ENCODE results near the gene NTN3. TPM values are rescaled to one million over a fixed set of nuclear protein-coding genes. Genes with fewer than 3 reads are reported as not detected.

NTN3 gene
- polyA plus RNA-seq, 1 of the 3 experiments (the other 2 are of a cell fraction), result 0.28 TPM

DNA sequence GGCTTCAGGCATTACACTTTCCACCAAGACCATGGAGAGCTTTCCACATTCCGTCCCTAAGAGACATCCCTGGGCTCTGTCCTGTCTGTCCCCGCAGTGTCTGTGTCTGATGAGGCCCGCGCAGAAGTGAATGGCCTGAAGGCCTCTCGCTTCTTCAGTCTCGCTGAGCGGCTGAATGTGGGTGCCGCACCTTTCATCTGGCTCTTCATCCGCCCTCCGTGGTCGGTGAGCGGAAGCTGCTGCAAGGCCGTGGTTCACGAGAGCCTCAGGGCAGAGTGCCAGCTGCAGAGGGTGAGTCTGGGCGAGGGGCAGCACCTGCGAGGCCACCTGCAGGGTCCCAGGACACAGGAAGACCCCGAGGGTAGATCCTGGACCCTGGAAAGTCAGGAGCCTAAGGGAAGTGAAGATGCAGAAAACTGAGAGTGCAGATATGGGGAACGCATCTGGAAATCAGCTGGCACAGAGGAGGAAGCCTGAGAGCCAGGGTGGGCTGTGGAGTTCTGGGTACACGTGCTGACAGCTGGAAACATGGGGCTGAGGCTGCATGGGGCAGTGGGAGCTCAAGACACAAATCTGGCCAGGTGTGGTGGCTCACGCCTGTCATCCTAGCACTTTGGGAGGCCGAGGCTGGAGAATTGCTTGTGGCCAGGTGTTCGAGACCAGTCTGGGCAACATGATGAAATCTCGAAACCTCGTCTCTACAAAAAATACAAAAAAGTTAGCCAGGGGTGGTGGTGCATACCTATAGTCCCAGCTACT, 33.9 kb upstream of the NTN3 start:
- Histone ChIP-seq H3K79me2 (ENCODE audit: insufficient read depth) (peaks cover 36% of the 10 kb centered on the region), H3K9ac (no peak overlapping the region), H3K27me3 (ENCODE audit: insufficient read depth) (no peaks in the 10 kb centered on the region), H3F3A (replicated peaks; ENCODE audit: insufficient read depth) (peaks cover 3% of the 10 kb centered on the region), H3K36me3 (replicated peaks in 1 of 2; ENCODE audit: control insufficient read depth in 1 of 2, insufficient read depth in 2 of 2, low read length in 1 of 2) (peaks cover 41 to 47% of the 10 kb centered on the region in 2 experiments), H3K9me3 (no peaks in the 10 kb centered on the region), H3K4me2 (no peak overlapping the region), H2AFZ (ENCODE audit: low read depth) (no peak overlapping the region), H4K20me1 (ENCODE audit: insufficient read depth) (peaks cover 3% of the 10 kb centered on the region; the same call in 1 of the 2 replicates), H3K4me1 (ENCODE audit: control insufficient read depth in 1 of 2, insufficient read depth in 2 of 2, low read depth in 1 of 2, low read length in 1 of 2) (no peaks in the 10 kb centered on the region), H3K9me2 (no peaks in the 10 kb centered on the region), H3K4me3 (ENCODE audit: low read depth in 2 of 2, low read length in 1 of 2) (no peak overlapping the region), H3K27ac (ENCODE audit: low read depth in 2 of 2, low read length in 1 of 2) (no peak overlapping the region)
- no peak for DNase-seq
- no peak for TF ChIP-seq FOSL2 (IDR thresholded peaks at IDR 0.05; ENCODE audit: borderline replicate concordance, low read depth)
- POLR2A ChIA-PET, result no interaction called here
- CTCF ChIA-PET, result interaction anchor here (0.7 to 2.2 kb wide), 3 partner anchors 14 to 97 kb away, joined by 3 to 8 read pairs (median 6); no protein-coding TSS in a partner anchor
- 92% methylated on average over 24 of the region's 24 CpGs for WGBS (ENCODE audit: low lambda C conversion rate)

DNA sequence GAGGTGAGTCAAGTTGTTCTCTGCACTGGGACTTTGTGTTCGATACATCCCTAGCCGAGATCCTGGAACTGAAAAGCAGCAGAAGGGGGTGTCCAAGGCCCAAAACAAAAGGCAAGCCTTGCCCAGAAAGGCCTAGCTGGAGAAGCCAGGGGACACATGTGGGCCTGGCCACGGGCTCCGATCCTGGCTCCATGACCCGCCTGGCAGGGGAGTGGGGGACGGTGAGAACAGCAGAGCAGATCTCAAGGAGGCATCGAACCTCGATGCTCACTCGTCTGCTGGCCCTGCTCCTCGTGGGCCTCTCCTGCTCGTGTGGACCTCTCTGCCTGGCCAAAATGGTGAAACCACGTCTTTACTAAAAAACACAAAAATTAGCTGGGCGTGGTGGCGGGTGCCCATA, 33.0 kb upstream of the NTN3 start:
- Histone ChIP-seq H3K4me1 (ENCODE audit: control insufficient read depth in 1 of 2, insufficient read depth in 2 of 2, low read depth in 1 of 2, low read length in 1 of 2) (no peaks in the 10 kb centered on the region), H4K20me1 (ENCODE audit: insufficient read depth) (no peaks in the 10 kb centered on the region), H2AFZ (ENCODE audit: low read depth) (no peak overlapping the region), H3K27me3 (ENCODE audit: insufficient read depth) (no peaks in the 10 kb centered on the region), H3K9ac (no peak overlapping the region), H3K79me2 (ENCODE audit: insufficient read depth) (peaks cover 27% of the 10 kb centered on the region; the same call in 1 of the 2 replicates), H3K27ac (ENCODE audit: low read depth in 2 of 2, low read length in 1 of 2) (no peak overlapping the region), H3K4me2 (no peak overlapping the region), H3K4me3 (ENCODE audit: low read depth in 2 of 2, low read length in 1 of 2) (no peak overlapping the region), H3K9me3 (no peaks in the 10 kb centered on the region), H3F3A (replicated peaks; ENCODE audit: insufficient read depth) (peaks cover 3% of the 10 kb centered on the region), H3K36me3 (replicated peaks in 1 of 2; ENCODE audit: control insufficient read depth in 1 of 2, insufficient read depth in 2 of 2, low read length in 1 of 2) (peaks cover 32 to 45% of the 10 kb centered on the region in 2 experiments), H3K9me2 (no peaks in the 10 kb centered on the region)
- WGBS (ENCODE audit: low lambda C conversion rate), result 98% methylated on average over 14 of the region's 14 CpGs
- DNase-seq, result no peak
- POLR2A ChIA-PET, result no interaction called here
- TF ChIP-seq FOSL2 (IDR thresholded peaks at IDR 0.05; ENCODE audit: borderline replicate concordance, low read depth) (no peak), TEAD4 (IDR thresholded peaks at IDR 0.05; ENCODE audit: borderline replicate concordance, insufficient read depth) (no peak), EZH2phosphoT487 (IDR thresholded peaks at IDR 0.05; ENCODE audit: borderline replicate concordance, low read depth) (no peak), FOXJ3 (CRISPR knock-in tag; IDR thresholded peaks at IDR 0.05) (no peak), USF2 (IDR thresholded peaks at IDR 0.05; ENCODE audit: borderline replicate concordance, low read depth, low read length) (no peak), YY1 (IDR thresholded peaks at IDR 0.05; ENCODE audit: low read depth) (no peak), CHD2 (IDR thresholded peaks at IDR 0.05; ENCODE audit: low read length, partially characterized antibody) (no peak), MXI1 (IDR thresholded peaks at IDR 0.05; ENCODE audit: low read depth, low read length) (no peak), RAD21 (IDR thresholded peaks at IDR 0.05; ENCODE audit: low read length) (no peak), POLR2AphosphoS5 (IDR thresholded peaks at IDR 0.05; ENCODE audit: low read depth, low read length) (no peak), RXRA (IDR thresholded peaks at IDR 0.05; ENCODE audit: borderline replicate concordance, low read depth) (no peak), GATA2 (CRISPR knock-in tag; IDR thresholded peaks at IDR 0.05) (no peak), TAF1 (IDR thresholded peaks at IDR 0.05; ENCODE audit: borderline replicate concordance, low read depth, low read length) (no peak), ELF1 (IDR thresholded peaks at IDR 0.05) (no peak), NFIC (IDR thresholded peaks at IDR 0.05; ENCODE audit: borderline replicate concordance) (no peak), EP300 (IDR thresholded peaks at IDR 0.05; ENCODE audit: borderline replicate concordance in 1 of 2, low read depth in 1 of 2, low read length in 1 of 2) (no peak)
- TF ChIP-seq, protein P1, sequence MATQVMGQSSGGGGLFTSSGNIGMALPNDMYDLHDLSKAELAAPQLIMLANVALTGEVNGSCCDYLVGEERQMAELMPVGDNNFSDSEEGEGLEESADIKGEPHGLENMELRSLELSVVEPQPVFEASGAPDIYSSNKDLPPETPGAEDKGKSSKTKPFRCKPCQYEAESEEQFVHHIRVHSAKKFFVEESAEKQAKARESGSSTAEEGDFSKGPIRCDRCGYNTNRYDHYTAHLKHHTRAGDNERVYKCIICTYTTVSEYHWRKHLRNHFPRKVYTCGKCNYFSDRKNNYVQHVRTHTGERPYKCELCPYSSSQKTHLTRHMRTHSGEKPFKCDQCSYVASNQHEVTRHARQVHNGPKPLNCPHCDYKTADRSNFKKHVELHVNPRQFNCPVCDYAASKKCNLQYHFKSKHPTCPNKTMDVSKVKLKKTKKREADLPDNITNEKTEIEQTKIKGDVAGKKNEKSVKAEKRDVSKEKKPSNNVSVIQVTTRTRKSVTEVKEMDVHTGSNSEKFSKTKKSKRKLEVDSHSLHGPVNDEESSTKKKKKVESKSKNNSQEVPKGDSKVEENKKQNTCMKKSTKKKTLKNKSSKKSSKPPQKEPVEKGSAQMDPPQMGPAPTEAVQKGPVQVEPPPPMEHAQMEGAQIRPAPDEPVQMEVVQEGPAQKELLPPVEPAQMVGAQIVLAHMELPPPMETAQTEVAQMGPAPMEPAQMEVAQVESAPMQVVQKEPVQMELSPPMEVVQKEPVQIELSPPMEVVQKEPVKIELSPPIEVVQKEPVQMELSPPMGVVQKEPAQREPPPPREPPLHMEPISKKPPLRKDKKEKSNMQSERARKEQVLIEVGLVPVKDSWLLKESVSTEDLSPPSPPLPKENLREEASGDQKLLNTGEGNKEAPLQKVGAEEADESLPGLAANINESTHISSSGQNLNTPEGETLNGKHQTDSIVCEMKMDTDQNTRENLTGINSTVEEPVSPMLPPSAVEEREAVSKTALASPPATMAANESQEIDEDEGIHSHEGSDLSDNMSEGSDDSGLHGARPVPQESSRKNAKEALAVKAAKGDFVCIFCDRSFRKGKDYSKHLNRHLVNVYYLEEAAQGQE (IDR thresholded peaks at IDR 0.05; ENCODE audit: low read depth, low read length), result no peak
- TF ChIP-seq, protein P2, sequence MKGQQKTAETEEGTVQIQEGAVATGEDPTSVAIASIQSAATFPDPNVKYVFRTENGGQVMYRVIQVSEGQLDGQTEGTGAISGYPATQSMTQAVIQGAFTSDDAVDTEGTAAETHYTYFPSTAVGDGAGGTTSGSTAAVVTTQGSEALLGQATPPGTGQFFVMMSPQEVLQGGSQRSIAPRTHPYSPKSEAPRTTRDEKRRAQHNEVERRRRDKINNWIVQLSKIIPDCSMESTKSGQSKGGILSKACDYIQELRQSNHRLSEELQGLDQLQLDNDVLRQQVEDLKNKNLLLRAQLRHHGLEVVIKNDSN (IDR thresholded peaks at IDR 0.05; ENCODE audit: borderline replicate concordance, low read depth), result no peak
- TF ChIP-seq, protein P3, sequence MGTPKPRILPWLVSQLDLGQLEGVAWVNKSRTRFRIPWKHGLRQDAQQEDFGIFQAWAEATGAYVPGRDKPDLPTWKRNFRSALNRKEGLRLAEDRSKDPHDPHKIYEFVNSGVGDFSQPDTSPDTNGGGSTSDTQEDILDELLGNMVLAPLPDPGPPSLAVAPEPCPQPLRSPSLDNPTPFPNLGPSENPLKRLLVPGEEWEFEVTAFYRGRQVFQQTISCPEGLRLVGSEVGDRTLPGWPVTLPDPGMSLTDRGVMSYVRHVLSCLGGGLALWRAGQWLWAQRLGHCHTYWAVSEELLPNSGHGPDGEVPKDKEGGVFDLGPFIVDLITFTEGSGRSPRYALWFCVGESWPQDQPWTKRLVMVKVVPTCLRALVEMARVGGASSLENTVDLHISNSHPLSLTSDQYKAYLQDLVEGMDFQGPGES (IDR thresholded peaks at IDR 0.05; ENCODE audit: low read depth, low read length), result no peak
- CTCF ChIA-PET, result interaction anchor here (1.0 kb wide), 1 partner anchor 63 kb away, joined by 4 read pairs; no protein-coding TSS in a partner anchor
